IMR-90 (cell line): ENCODE results near the gene GPD1. TPM values are rescaled to one million over a fixed set of nuclear protein-coding genes. Genes with fewer than 3 reads are reported as not detected.
A peak's percentile ranks its signal among the peaks of the same experiment; 100 is the strongest.

ENCODE experiments used
- ATAC-seq: fragments of 200-7000 bp; cut with Tn5 transposase; 2 replicates; pipeline ENCODE4 v1.9.1; 2020; ENCODE audit warnings: low read depth, mild to moderate bottlenecking, moderate library complexity
- BruUV-seq: library from RNA; stranded (reverse); fragments of 400-500 nt; replicated peaks from 2 replicates; lab custom pipeline; 2021; lab: Mats Ljungman, UMichigan
- CTCF ChIA-PET: fragments of 300-600 bp; formaldehyde crosslinking; extraction: SDS; loops from one replicate; lab custom pipeline; 2021; ENCODE audit warnings: antibody characterized with exemption; lab: Yijun Ruan, JAX
- POLR2A ChIA-PET: fragments of 300-600 bp; sonication (Branson Sonifier 250); formaldehyde crosslinking; loops from one replicate; lab custom pipeline; 2022; ENCODE audit warnings: antibody characterized with exemption; ENCODE audit not compliant: unreplicated experiment; lab: Charles Lee
- DNase-seq: peaks from one replicate; pipeline ENCODE4 v3.0.0; 2013
- H2AFZ ChIP-seq: replicated peaks from 2 replicates; pipeline ENCODE3; 2013; ENCODE audit warnings: low read length, mild to moderate bottlenecking; ENCODE audit not compliant: poor library complexity
- H2AK5ac ChIP-seq: 2 replicates; pipeline ENCODE4 v1.6.1; 2013; ENCODE audit warnings: low read depth, low read length, inconsistent platforms
- H2AK9ac ChIP-seq: replicated peaks from 2 replicates; pipeline ENCODE3; 2013; ENCODE audit warnings: mild to moderate bottlenecking, low read depth, low read length, moderate library complexity; ENCODE audit not compliant: poor library complexity
- H2BK120ac ChIP-seq: 2 replicates; pipeline ENCODE4 v1.6.1; 2013; ENCODE audit warnings: low read depth, low read length, inconsistent platforms
- H2BK15ac ChIP-seq: 3 replicates; pipeline ENCODE4 v1.6.1; 2013; ENCODE audit warnings: low read depth, low read length, inconsistent platforms
- H2BK20ac ChIP-seq: 2 replicates; pipeline ENCODE4 v1.6.1; 2013; ENCODE audit warnings: low read depth, mild to moderate bottlenecking, inconsistent platforms, low read length, moderate library complexity
- H2BK5ac ChIP-seq: 2 replicates; pipeline ENCODE4 v1.6.1; 2013; ENCODE audit warnings: mild to moderate bottlenecking, low read depth, low read length, inconsistent platforms; ENCODE audit not compliant: poor library complexity, severe bottlenecking
- H3K14ac ChIP-seq: replicated peaks from 2 replicates; pipeline ENCODE4 v1.6.1; 2013; ENCODE audit warnings: low read depth, low read length, inconsistent platforms
- H3K18ac ChIP-seq: 2 replicates; pipeline ENCODE4 v1.6.1; 2013; ENCODE audit warnings: low read depth, low read length, control low read depth
- H3K23ac ChIP-seq: 2 replicates; pipeline ENCODE4 v1.6.1; 2013; ENCODE audit warnings: low read depth, low read length, inconsistent platforms
- H3K27ac ChIP-seq: 2 replicates; pipeline ENCODE4 v1.5.1; 2013; ENCODE audit warnings: mild to moderate bottlenecking, control low read depth, low read length; ENCODE audit not compliant: insufficient read depth
- H3K27me3 ChIP-seq: 2 replicates; pipeline ENCODE4 v1.6.1; 2013; ENCODE audit warnings: low read length; ENCODE audit not compliant: control insufficient read depth, insufficient read depth
- H3K36me3 ChIP-seq: 2 replicates; pipeline ENCODE4 v1.6.1; 2013; ENCODE audit warnings: low read length, mixed read lengths; ENCODE audit not compliant: control insufficient read depth, insufficient read depth
- H3K4ac ChIP-seq: 2 replicates; pipeline ENCODE4 v1.6.1; 2013; ENCODE audit warnings: low read depth, low read length, inconsistent platforms
- H3K4me1 ChIP-seq: 2 replicates; pipeline ENCODE4 v1.6.1; 2013; ENCODE audit warnings: low read length, mixed read lengths; ENCODE audit not compliant: control insufficient read depth, insufficient read depth
- H3K4me2 ChIP-seq: 2 replicates; pipeline ENCODE4 v1.6.1; 2013; ENCODE audit warnings: low read depth, mild to moderate bottlenecking, control low read depth, low read length, moderate library complexity
- H3K4me3 ChIP-seq: 2 replicates; pipeline ENCODE4 v1.5.1; 2013; ENCODE audit warnings: low read depth, mild to moderate bottlenecking, control low read depth, low read length, moderate library complexity; ENCODE audit not compliant: insufficient read depth
- H3K56ac ChIP-seq: 2 replicates; pipeline ENCODE4 v1.6.1; 2013; ENCODE audit warnings: low read length, inconsistent platforms; ENCODE audit not compliant: insufficient read depth; ENCODE audit errors: extremely low read depth
- H3K79me1 ChIP-seq, 2 experiments: 2 replicates each; pipeline ENCODE4 v1.6.1; 2013; ENCODE audit warnings: low read length in 2 of 2, inconsistent platforms in 1 of 2, low read depth in 1 of 2
- H3K9ac ChIP-seq: 2 replicates; pipeline ENCODE4 v1.6.1; 2013; ENCODE audit warnings: low read depth, low read length, control low read depth
- H3K9me1 ChIP-seq: 2 replicates; pipeline ENCODE4 v1.6.1; 2013; ENCODE audit warnings: low read length, inconsistent platforms; ENCODE audit not compliant: insufficient read depth
- H3K9me3 ChIP-seq: 2 replicates; pipeline ENCODE4 v1.6.1; 2013; ENCODE audit warnings: low read length; ENCODE audit not compliant: control insufficient read depth, insufficient read depth
- H4K20me1 ChIP-seq: 2 replicates; pipeline ENCODE4 v1.6.1; 2013; ENCODE audit warnings: low read length, inconsistent platforms; ENCODE audit not compliant: insufficient read depth
- H4K5ac ChIP-seq: 2 replicates; pipeline ENCODE4 v1.6.1; 2013; ENCODE audit warnings: mild to moderate bottlenecking, low read depth, low read length, control low read depth
- H4K8ac ChIP-seq, 2 experiments: 2 replicates each; pipeline ENCODE4 v1.6.1; 2013; ENCODE audit warnings: low read depth in 2 of 2, low read length in 2 of 2, control low read depth in 1 of 2, inconsistent platforms in 1 of 2
- H4K91ac ChIP-seq: 2 replicates; pipeline ENCODE4 v1.6.1; 2013; ENCODE audit warnings: low read depth, low read length, inconsistent platforms; ENCODE audit not compliant: insufficient read depth
- CTCF ChIP-seq: conservative IDR thresholded peaks from 2 replicates; pipeline ENCODE4 v1.5.1; 2012; ENCODE audit warnings: mild to moderate bottlenecking, low read depth, low read length, improper control_type of control experiment
- MAZ ChIP-seq: IDR thresholded peaks from 2 replicates; pipeline ENCODE4 v1.6.1; 2012; ENCODE audit warnings: low read depth, mild to moderate bottlenecking, low read length, improper control_type of control experiment, moderate library complexity, borderline replicate concordance
- NFE2L2 ChIP-seq: fragments of 150-350 bp; IDR thresholded peaks from 2 replicates; pipeline ENCODE4 v1.6.1; 2016; ENCODE audit warnings: low read depth, mild to moderate bottlenecking, low read length
- RAD21 ChIP-seq: IDR thresholded peaks from 2 replicates; pipeline ENCODE4 v1.6.1; 2012; ENCODE audit warnings: low read length, improper control_type of control experiment
- WGBS, 2 experiments: methylation state at CpG; one replicate each; pipeline versions ENCODE4 v1.1.5 to v1.1.7; 2013; ENCODE audit warnings: missing lambda C conversion rate in 2 of 2; ENCODE audit not compliant: insufficient read length in 1 of 2; ENCODE audit errors: extremely low coverage in 2 of 2; 5-methylcytosine and 5-hydroxymethylcytosine counted together
- dilution Hi-C: fragments of 300-500 bp; cut with HindIII; formaldehyde crosslinking; loops from one replicate; pipeline ENCODE4 v1.14.3; 2018; ENCODE audit warnings: low sequenced_read_pairs; ENCODE audit not compliant: unreplicated experiment
- in situ Hi-C: fragments of 300-500 bp; cut with MboI; formaldehyde crosslinking; loops from 3 replicates; pipeline ENCODE4 v1.14.3; 2019; ENCODE audit warnings: low sequenced_read_pairs, inconsistent platforms, mixed read lengths
- intact Hi-C: fragments of 100-400 bp; cut with micrococcal nuclease; formaldehyde crosslinking; loops from 2 replicates; pipeline ENCODE4 v1.10.0; 2022
- polyA plus RNA-seq, 3 experiments: library from polyadenylated mRNA; depleted of rRNA; stranded (reverse); fragments of >200 nt; gene quantifications; 2 replicates each; pipeline ENCODE4 v1.2.3, GENCODE V29; 2012; ENCODE audit warnings: low replicate concordance in 1 of 3
- total RNA-seq: library from RNA; depleted of rRNA; stranded (reverse); fragments of >200 nt; gene quantifications from 2 replicates; pipeline ENCODE4 v1.2.3, GENCODE V29; 2012
- TF ChIP-seq, protein P1 (sequence below): fragments of 150-350 bp; IDR thresholded peaks from 2 replicates; pipeline ENCODE4 v1.6.1; 2016; ENCODE audit warnings: low read depth, mild to moderate bottlenecking, low read length, moderate library complexity, borderline replicate concordance

The GPD1 gene
- total and polyA plus RNA-seq, 2 of the 4 experiments (the other 2 are of a cell fraction), result 0.05 to 0.18 TPM

GRCh38 chr12:50081096-50081808, 22.6 kb upstream of the GPD1 start:
- no TSS peak for BruUV-seq
- Histone ChIP-seq H2BK15ac (no peak overlapping the region), H2BK20ac (no peak overlapping the region), H3K9me1 (no peaks in the 10 kb centered on the region), H3K27me3 (no peaks in the 10 kb centered on the region), H2AFZ (peak overlapping the region; percentile 13), H3K79me1 (peaks cover 4 to 21% of the 10 kb centered on the region in 2 experiments), H3K9ac (no peak overlapping the region), H3K4ac (no peak overlapping the region), H3K4me3 (no peak overlapping the region), H4K8ac (no peak overlapping the region), H3K4me2 (no peak overlapping the region), H2AK5ac (no peak overlapping the region), H2BK120ac (no peak overlapping the region), H3K23ac (no peak overlapping the region), H3K9me3 (no peaks in the 10 kb centered on the region), H4K5ac (no peak overlapping the region), H3K4me1 (peaks cover 4% of the 10 kb centered on the region), H3K27ac (no peak overlapping the region), H3K36me3 (no peaks in the 10 kb centered on the region), H2AK9ac (peak overlapping the region; percentile 8), H3K18ac (no peak overlapping the region), H3K56ac (no peak overlapping the region), H3K14ac (no peak overlapping the region), H4K91ac (no peak overlapping the region), H2BK5ac (no peak overlapping the region), H4K20me1 (peaks cover 7% of the 10 kb centered on the region; the same call in 1 of the 2 replicates)
- in situ Hi-C loops (no loop called here), intact Hi-C loops (no loop called here), dilution Hi-C loops (no loop called here)
- CTCF ChIA-PET, result no interaction called here
- no peak for TF ChIP-seq CTCF
- TF ChIP-seq MAZ, result no peak
- TF ChIP-seq NFE2L2, result no peak
- no peak for TF ChIP-seq RAD21
- TF ChIP-seq, protein P1, sequence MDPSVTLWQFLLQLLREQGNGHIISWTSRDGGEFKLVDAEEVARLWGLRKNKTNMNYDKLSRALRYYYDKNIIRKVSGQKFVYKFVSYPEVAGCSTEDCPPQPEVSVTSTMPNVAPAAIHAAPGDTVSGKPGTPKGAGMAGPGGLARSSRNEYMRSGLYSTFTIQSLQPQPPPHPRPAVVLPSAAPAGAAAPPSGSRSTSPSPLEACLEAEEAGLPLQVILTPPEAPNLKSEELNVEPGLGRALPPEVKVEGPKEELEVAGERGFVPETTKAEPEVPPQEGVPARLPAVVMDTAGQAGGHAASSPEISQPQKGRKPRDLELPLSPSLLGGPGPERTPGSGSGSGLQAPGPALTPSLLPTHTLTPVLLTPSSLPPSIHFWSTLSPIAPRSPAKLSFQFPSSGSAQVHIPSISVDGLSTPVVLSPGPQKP, result no peak
- DNase-seq (no peak), ATAC-seq (no peak)
- 36% methylated on average over 24 of the region's 46 CpGs; no CpG with 5 or more reads in 1 of the 2 experiments for WGBS, 2 experiments
- POLR2A ChIA-PET, result interaction anchor here (0.6 kb wide), 1 partner anchor 177 kb away, joined by 3 read pairs; no protein-coding TSS in a partner anchor
